ENCODE measurements around the gene LMLN.

DNA sequence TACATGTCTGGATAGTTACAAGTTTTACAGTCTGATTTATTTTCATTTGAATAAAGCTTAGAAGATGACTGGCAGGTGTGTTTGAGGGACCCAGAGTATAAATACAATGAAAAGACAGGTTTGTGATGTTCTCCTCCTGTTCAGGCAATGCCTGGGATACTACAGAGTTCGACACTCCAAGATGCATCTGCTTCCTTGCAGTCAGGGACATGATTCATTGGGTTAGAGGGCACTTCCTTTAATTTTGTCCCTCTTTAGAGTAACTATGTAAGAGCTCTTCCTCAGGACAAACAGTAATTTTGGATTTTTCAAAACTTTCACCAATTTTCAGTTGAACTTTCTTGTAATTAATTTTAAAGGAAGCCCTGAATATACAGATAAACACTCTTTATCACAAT is 102.0 kb downstream of the LMLN start:
- TF ChIP-seq, protein P1, sequence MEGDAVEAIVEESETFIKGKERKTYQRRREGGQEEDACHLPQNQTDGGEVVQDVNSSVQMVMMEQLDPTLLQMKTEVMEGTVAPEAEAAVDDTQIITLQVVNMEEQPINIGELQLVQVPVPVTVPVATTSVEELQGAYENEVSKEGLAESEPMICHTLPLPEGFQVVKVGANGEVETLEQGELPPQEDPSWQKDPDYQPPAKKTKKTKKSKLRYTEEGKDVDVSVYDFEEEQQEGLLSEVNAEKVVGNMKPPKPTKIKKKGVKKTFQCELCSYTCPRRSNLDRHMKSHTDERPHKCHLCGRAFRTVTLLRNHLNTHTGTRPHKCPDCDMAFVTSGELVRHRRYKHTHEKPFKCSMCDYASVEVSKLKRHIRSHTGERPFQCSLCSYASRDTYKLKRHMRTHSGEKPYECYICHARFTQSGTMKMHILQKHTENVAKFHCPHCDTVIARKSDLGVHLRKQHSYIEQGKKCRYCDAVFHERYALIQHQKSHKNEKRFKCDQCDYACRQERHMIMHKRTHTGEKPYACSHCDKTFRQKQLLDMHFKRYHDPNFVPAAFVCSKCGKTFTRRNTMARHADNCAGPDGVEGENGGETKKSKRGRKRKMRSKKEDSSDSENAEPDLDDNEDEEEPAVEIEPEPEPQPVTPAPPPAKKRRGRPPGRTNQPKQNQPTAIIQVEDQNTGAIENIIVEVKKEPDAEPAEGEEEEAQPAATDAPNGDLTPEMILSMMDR (IDR thresholded peaks at IDR 0.05), result no peak
- no peak for TF ChIP-seq POLR2A (IDR thresholded peaks at IDR 0.05)
